ENCODE results near the gene TRAF3IP3. TPM values are rescaled to one million over a fixed set of nuclear protein-coding genes. Genes with fewer than 3 reads are reported as not detected.
A peak's percentile ranks its signal among the peaks of the same experiment; 100 is the strongest.

The TRAF3IP3 gene
- total and polyA plus RNA-seq, 2 donors (not counting 3 experiments of a cell fraction or from before 2014, with no cell fraction given): not detected

- CTCF ChIA-PET: interaction anchor here (3.4 kb wide), 1 partner anchor 38 kb away, joined by 15 read pairs; no protein-coding TSS in a partner anchor
- H3K27ac ChIP-seq (ENCODE audit: insufficient read depth, low read depth, low read length): no peak overlapping the region
- peaks cover 10% of the 10 kb centered on the region for H3K4me1 ChIP-seq (ENCODE audit: control insufficient read depth, extremely low read depth, insufficient read depth, low read length)
- no peaks in the 10 kb centered on the region for H3K27me3 ChIP-seq (ENCODE audit: control insufficient read depth in 2 of 2, insufficient read depth in 2 of 2, low read length in 2 of 2)
- POLR2A ChIA-PET: no interaction called here
- H3K79me2 ChIP-seq (ENCODE audit: control insufficient read depth, insufficient read depth, low read length): no peaks in the 10 kb centered on the region
- H3K9ac ChIP-seq (replicated peaks; ENCODE audit: extremely low read depth, insufficient read depth, low read length): no peak overlapping the region
- dilution Hi-C loops (cut with MboI; ENCODE audit: extremely low pct_ligation_motif_present, low sequenced_read_pairs) (no loop called here), intact Hi-C loops (cut with micrococcal nuclease) (no loop called here)
- no peaks in the 10 kb centered on the region for H3K9me1 ChIP-seq (replicated peaks; ENCODE audit: control insufficient read depth, extremely low read depth, insufficient read depth, low read length)
- no peak overlapping the region for H2AFZ ChIP-seq (ENCODE audit: low read depth, low read length)
- H4K20me1 ChIP-seq (replicated peaks; ENCODE audit: control insufficient read depth, extremely low read depth, insufficient read depth, low read length): no peaks in the 10 kb centered on the region
- DNase-seq (ENCODE audit: low read depth, low spot score): no peak
- no peak overlapping the region for H3K4me2 ChIP-seq (ENCODE audit: insufficient read depth, low read length)
- no peak overlapping the region for H3K4me3 ChIP-seq (replicated peaks in 1 of 3; ENCODE audit: insufficient read depth in 1 of 3, low read depth in 1 of 3, low read length in 3 of 3)
- TF ChIP-seq GATA2 (IDR thresholded peaks at IDR 0.05; ENCODE audit: insufficient read depth, insufficient read length, low read depth, low read length) (no peak), CTCF (IDR thresholded peaks at IDR 0.05; ENCODE audit: extremely low read depth in 1 of 2, insufficient read depth in 1 of 2, low read depth in 1 of 2, low read length in 2 of 2) (no peak), POLR2AphosphoS5 (IDR thresholded peaks at IDR 0.05; ENCODE audit: insufficient read depth, low read depth, low read length) (no peak), MYC (IDR thresholded peaks at IDR 0.05; ENCODE audit: low read depth, low read length) (no peak), MAX (IDR thresholded peaks at IDR 0.05; ENCODE audit: insufficient read depth, insufficient read length) (no peak), FOS (IDR thresholded peaks at IDR 0.05; ENCODE audit: borderline replicate concordance, insufficient read depth, low read length) (no peak), EZH2 (IDR thresholded peaks at IDR 0.05; ENCODE audit: borderline replicate concordance, low read depth, low read length, severe bottlenecking) (no peak), JUN (IDR thresholded peaks at IDR 0.05; ENCODE audit: borderline replicate concordance, insufficient read depth, insufficient read length, low read depth) (no peak), POLR2A (IDR thresholded peaks at IDR 0.05; ENCODE audit: low read depth, low read length) (no peak)
- peak; percentile 52 for FAIRE-seq
- H3K36me3 ChIP-seq (ENCODE audit: control insufficient read depth in 2 of 2, extremely low read depth in 1 of 2, insufficient read depth in 2 of 2, low read length in 2 of 2): peaks cover 3 to 19% of the 10 kb centered on the region in 2 experiments
- H3K9me3 ChIP-seq (replicated peaks; ENCODE audit: control insufficient read depth, insufficient read depth, low read length): no peaks in the 10 kb centered on the region
- no TSS peak for BruUV-seq (replicated peaks)
These were observed 29.7 kb downstream of the TRAF3IP3 start for GRCh38 chr1:209785592-209785991.
